WERI-Rb-1 (cell line): ENCODE data around the gene WFDC1.
"Not testable (repeated sequence)": the region's sequence is repeated elsewhere in the genome, so short reads cannot be mapped to it uniquely, and the experiment has no call there.

Experiments used
- DNase-seq: peaks from one replicate; pipeline ENCODE4 v3.0.0-alpha.2; 2020
- H3K27ac ChIP-seq: fragments of 250-450 bp; sonication (Bioruptor Pico); 2 replicates; pipeline ENCODE4 v1.5.1; 2020; ENCODE audit warnings: mild to moderate bottlenecking, moderate library complexity
- H3K27me3 ChIP-seq: fragments of 250-450 bp; sonication (Bioruptor Pico); 2 replicates; pipeline ENCODE4 v1.5.1; 2021; ENCODE audit warnings: mild to moderate bottlenecking, low read depth, moderate library complexity; ENCODE audit not compliant: insufficient read depth, severe bottlenecking
- H3K36me3 ChIP-seq: fragments of 250-450 bp; sonication (Bioruptor Pico); 2 replicates; pipeline ENCODE4 v1.5.1; 2020; ENCODE audit warnings: mild to moderate bottlenecking, moderate library complexity
- H3K4me3 ChIP-seq: 2 replicates; pipeline ENCODE4 v1.5.1; 2011; ENCODE audit warnings: low read depth, mild to moderate bottlenecking, control low read depth, low read length
- H3K9me3 ChIP-seq: fragments of 250-450 bp; sonication (Bioruptor Pico); 2 replicates; pipeline ENCODE4 v1.5.1; 2021; ENCODE audit warnings: mild to moderate bottlenecking, moderate library complexity; ENCODE audit not compliant: severe bottlenecking
- TF ChIP-seq, protein P1 (sequence below): IDR thresholded peaks from 2 replicates; pipeline ENCODE4 v1.5.1; 2011; ENCODE audit warnings: low read depth, mild to moderate bottlenecking, control low read depth, inconsistent platforms, low read length

The WFDC1 gene

DNA sequence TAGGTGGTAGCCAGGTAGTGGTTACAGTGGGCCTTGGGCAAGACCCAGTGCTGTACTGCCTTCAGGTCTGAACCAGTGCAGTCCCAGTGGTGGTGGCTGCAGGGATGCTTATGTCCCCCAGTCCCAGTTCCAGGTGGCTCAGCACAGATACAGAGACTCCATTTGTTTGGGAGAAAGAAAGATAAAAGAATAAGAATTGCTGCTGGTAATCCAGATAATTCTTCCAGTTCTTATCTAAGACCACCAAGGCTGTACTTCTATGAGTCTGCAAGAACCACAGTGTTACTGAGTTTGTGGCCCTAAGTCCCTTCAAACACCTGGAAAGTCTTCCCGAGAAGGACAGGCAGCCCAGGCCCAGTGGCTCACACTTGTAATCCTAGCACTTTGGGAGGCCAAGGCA, 39.8 kb downstream of the WFDC1 start:
- DNase-seq = no peak
- TF ChIP-seq, protein P1, sequence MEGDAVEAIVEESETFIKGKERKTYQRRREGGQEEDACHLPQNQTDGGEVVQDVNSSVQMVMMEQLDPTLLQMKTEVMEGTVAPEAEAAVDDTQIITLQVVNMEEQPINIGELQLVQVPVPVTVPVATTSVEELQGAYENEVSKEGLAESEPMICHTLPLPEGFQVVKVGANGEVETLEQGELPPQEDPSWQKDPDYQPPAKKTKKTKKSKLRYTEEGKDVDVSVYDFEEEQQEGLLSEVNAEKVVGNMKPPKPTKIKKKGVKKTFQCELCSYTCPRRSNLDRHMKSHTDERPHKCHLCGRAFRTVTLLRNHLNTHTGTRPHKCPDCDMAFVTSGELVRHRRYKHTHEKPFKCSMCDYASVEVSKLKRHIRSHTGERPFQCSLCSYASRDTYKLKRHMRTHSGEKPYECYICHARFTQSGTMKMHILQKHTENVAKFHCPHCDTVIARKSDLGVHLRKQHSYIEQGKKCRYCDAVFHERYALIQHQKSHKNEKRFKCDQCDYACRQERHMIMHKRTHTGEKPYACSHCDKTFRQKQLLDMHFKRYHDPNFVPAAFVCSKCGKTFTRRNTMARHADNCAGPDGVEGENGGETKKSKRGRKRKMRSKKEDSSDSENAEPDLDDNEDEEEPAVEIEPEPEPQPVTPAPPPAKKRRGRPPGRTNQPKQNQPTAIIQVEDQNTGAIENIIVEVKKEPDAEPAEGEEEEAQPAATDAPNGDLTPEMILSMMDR = no peak
- H3K27me3 ChIP-seq = no peaks in the 10 kb centered on the region

GRCh38 chr16:84337236-84337635, 42.6 kb downstream of the WFDC1 start:
- not testable (repeated sequence) for H3K27me3 ChIP-seq, H3K9me3 ChIP-seq, H3K4me3 ChIP-seq, H3K27ac ChIP-seq, DNase-seq, H3K36me3 ChIP-seq

More for the DNA sequence above, 39.8 kb downstream of the WFDC1 start:
- no peaks in the 10 kb centered on the region for H3K36me3 ChIP-seq
- no peaks in the 10 kb centered on the region for H3K9me3 ChIP-seq
- no peak overlapping the region for H3K4me3 ChIP-seq
- no peak overlapping the region for H3K27ac ChIP-seq

DNA sequence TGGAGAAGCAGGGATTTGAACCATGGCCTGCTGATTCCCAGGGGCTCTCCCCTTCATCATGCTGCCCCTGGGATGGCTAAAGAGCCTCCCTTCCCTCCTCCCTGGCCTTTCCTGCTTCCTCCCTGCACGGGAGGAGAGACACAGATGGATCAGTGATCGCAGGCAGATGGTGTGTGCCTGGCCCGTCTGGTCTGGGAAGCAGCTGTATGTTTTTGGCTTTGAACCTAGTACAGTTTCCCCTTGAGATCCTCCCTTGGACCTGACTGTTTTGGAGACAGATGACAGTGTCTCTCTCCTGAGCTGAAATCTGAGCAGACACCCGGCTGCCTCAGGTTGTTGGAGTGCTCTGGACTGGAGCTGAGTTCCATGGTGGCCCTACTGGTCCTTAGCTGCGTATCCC, 44.6 kb downstream of the WFDC1 start:
- peak; percentile 57 for DNase-seq
- Histone ChIP-seq H3K27ac (peak overlapping the region; percentile 25; the same call in 1 of the 2 replicates), H3K36me3 (no peaks in the 10 kb centered on the region), H3K9me3 (no peaks in the 10 kb centered on the region), H3K27me3 (no peaks in the 10 kb centered on the region), H3K4me3 (no peak overlapping the region)
- TF ChIP-seq, protein P1 = no peak

DNA sequence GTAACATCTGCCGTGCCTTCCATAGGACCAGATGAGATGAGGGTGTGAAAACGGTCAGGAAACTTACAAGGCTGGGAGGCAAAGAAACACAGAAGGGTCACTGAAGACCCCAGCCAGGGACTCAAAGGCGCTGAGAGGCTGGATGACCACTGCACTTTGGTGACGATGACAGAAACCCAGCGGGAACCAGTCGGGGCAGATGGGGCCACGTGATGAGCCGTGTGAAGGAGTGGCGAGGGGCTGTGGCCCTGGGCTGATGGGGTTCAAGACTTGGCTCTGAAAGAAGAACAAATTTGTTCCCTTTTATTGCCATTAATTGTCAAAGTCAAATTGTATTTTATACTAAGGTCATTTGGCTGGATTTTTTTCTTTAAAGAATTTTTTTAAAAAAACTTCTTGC, 45.1 kb downstream of the WFDC1 start:
- Histone ChIP-seq H3K27me3 (no peaks in the 10 kb centered on the region), H3K36me3 (no peaks in the 10 kb centered on the region), H3K27ac (peak overlapping the region; percentile 25; the same call in 1 of the 2 replicates), H3K9me3 (no peaks in the 10 kb centered on the region), H3K4me3 (no peak overlapping the region)
- TF ChIP-seq, protein P1 = no peak
- DNase-seq = no peak

GRCh38 chr16:84340325-84341040, 45.8 kb downstream of the WFDC1 start:
- no peak overlapping the region for H3K27ac ChIP-seq
- DNase-seq = no peak
- H3K36me3 ChIP-seq = no peaks in the 10 kb centered on the region
- H3K4me3 ChIP-seq = no peak overlapping the region
- H3K9me3 ChIP-seq = no peaks in the 10 kb centered on the region
- no peaks in the 10 kb centered on the region for H3K27me3 ChIP-seq
- TF ChIP-seq, protein P1 = no peak

- peak; percentile 35 for DNase-seq
- no peaks in the 10 kb centered on the region for H3K36me3 ChIP-seq
- no peak overlapping the region for H3K4me3 ChIP-seq
- TF ChIP-seq, protein P1 = no peak
- H3K27ac ChIP-seq = no peak overlapping the region
- no peaks in the 10 kb centered on the region for H3K27me3 ChIP-seq
- no peaks in the 10 kb centered on the region for H3K9me3 ChIP-seq
Measured at GRCh38 chr16:84341528-84342295, 47.0 kb downstream of the WFDC1 start.

DNA sequence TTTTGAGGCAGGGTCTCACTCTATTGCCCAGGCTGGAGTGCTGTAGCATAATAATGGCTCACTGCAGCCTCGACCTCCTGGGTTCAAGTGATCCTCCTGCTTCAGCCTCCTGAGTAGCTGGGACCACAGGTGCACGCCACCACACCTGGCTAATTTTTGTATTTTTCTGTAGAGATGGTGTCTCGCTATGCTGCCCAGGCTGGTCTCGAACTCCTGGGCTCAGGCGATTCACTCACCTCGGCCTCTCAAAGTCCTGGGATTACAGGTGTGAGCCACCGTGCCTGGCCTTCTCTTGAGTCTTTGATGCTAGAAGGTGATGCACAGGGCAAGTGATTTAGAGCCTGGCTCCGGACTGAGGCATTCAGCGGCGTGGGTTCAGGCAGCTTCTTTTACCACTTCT, 49.1 kb downstream of the WFDC1 start:
- not testable (repeated sequence) for DNase-seq, H3K9me3 ChIP-seq, H3K27me3 ChIP-seq, H3K4me3 ChIP-seq, H3K27ac ChIP-seq, H3K36me3 ChIP-seq
